ENCODE data around the gene SKA1. TPM values are rescaled to one million over a fixed set of nuclear protein-coding genes. Genes with fewer than 3 reads are reported as not detected.

Gene SKA1
- total and polyA plus RNA-seq, 2 experiments from 2014 or later, result 4.0 to 5.5 TPM

DNA sequence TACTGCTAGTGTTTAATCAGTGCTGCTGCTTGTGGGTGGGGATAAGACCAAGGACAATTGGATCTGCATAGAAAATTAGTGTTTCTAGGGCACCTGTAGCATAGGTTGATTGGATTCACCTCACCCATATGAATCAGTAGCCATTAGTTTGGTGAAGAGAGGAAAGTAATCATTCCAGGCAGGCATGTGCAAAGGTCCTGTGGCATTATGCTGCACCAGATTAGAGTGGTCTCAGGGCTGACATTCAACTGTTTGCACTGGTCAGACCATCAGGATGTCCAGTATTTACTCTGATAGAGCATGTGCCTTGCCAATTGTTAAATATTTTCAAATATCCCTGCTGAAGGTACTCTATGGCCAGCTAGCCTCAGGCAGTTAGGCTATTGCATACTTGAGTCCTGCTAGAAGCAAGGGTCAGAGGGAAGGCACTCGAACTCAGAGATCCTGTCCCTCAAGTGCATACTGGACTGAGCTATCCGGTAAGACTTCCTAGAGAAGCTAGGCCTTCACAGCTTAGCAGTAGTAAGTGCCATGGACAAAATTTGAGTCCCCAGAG, 64.7 kb downstream of the SKA1 start:
- no peak overlapping the region for H2AFZ ChIP-seq
- no peaks in the 10 kb centered on the region for H3K36me3 ChIP-seq (replicated peaks; ENCODE audit: insufficient read depth, low read depth)
- no peaks in the 10 kb centered on the region for H3K9me2 ChIP-seq (replicated peaks; ENCODE audit: insufficient read depth)
- no peak overlapping the region for H3K27ac ChIP-seq
- no peak overlapping the region for H3K4me3 ChIP-seq
- no peaks in the 10 kb centered on the region for H3K79me2 ChIP-seq
- H3K4me2 ChIP-seq, result no peak overlapping the region
- H3K9me3 ChIP-seq (ENCODE audit: low read depth), result no peaks in the 10 kb centered on the region
- H3K27me3 ChIP-seq, result no peaks in the 10 kb centered on the region
- no peak for TF ChIP-seq EZH2phosphoT487 (IDR thresholded peaks at IDR 0.05; ENCODE audit: low read depth, severe bottlenecking, unreplicated experiment)
- TF ChIP-seq, protein P1, sequence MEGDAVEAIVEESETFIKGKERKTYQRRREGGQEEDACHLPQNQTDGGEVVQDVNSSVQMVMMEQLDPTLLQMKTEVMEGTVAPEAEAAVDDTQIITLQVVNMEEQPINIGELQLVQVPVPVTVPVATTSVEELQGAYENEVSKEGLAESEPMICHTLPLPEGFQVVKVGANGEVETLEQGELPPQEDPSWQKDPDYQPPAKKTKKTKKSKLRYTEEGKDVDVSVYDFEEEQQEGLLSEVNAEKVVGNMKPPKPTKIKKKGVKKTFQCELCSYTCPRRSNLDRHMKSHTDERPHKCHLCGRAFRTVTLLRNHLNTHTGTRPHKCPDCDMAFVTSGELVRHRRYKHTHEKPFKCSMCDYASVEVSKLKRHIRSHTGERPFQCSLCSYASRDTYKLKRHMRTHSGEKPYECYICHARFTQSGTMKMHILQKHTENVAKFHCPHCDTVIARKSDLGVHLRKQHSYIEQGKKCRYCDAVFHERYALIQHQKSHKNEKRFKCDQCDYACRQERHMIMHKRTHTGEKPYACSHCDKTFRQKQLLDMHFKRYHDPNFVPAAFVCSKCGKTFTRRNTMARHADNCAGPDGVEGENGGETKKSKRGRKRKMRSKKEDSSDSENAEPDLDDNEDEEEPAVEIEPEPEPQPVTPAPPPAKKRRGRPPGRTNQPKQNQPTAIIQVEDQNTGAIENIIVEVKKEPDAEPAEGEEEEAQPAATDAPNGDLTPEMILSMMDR (IDR thresholded peaks at IDR 0.05; ENCODE audit: poor library complexity), result no peak
- TF ChIP-seq EZH2 (IDR thresholded peaks at IDR 0.05; ENCODE audit: borderline replicate concordance), result no peak
- no peaks in the 10 kb centered on the region for H4K20me1 ChIP-seq (ENCODE audit: insufficient read depth, poor library complexity, severe bottlenecking)
- no peak for DNase-seq (ENCODE audit: low spot score)
- WGBS (ENCODE audit: low lambda C conversion rate, missing lambda C conversion rate), result 78% methylated on average over 2 of the region's 2 CpGs
- H3K4me1 ChIP-seq (ENCODE audit: insufficient read depth), result peaks cover 5% of the 10 kb centered on the region

DNA sequence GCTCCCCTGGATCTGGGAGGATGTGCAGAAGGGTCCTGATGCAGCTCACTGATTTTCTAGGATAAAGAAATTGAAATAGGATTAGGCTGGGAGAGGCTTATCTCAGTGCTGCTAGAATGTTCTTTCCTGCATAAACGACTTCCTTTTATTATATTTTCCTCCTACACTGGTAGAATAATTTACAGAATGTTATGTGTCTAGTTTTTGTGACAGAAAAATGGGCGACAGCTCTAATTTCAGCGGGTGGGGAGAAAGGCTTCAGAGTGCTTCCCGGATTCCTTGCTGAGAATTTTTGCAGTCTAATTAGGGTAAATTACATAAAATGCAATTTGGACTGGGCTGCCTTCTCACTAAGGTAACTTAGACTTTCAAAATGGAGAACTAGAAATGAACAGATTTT, 66.2 kb downstream of the SKA1 start:
- Histone ChIP-seq H3K9me3 (ENCODE audit: low read depth) (no peaks in the 10 kb centered on the region), H3K9me2 (replicated peaks; ENCODE audit: insufficient read depth) (no peaks in the 10 kb centered on the region), H3K27me3 (no peaks in the 10 kb centered on the region), H3K27ac (no peak overlapping the region), H3K36me3 (replicated peaks; ENCODE audit: insufficient read depth, low read depth) (no peaks in the 10 kb centered on the region), H2AFZ (no peak overlapping the region), H3K4me1 (ENCODE audit: insufficient read depth) (peaks cover 5% of the 10 kb centered on the region), H4K20me1 (ENCODE audit: insufficient read depth, poor library complexity, severe bottlenecking) (no peaks in the 10 kb centered on the region), H3K79me2 (no peaks in the 10 kb centered on the region), H3K4me3 (no peak overlapping the region), H3K4me2 (no peak overlapping the region)
- 71% methylated on average over 4 of the region's 4 CpGs for WGBS (ENCODE audit: low lambda C conversion rate, missing lambda C conversion rate)
- no peak for DNase-seq (ENCODE audit: low spot score)
- TF ChIP-seq EZH2 (IDR thresholded peaks at IDR 0.05; ENCODE audit: borderline replicate concordance) (no peak), EZH2phosphoT487 (IDR thresholded peaks at IDR 0.05; ENCODE audit: low read depth, severe bottlenecking, unreplicated experiment) (no peak)
- TF ChIP-seq, protein P1 (IDR thresholded peaks at IDR 0.05; ENCODE audit: poor library complexity), result no peak

DNA sequence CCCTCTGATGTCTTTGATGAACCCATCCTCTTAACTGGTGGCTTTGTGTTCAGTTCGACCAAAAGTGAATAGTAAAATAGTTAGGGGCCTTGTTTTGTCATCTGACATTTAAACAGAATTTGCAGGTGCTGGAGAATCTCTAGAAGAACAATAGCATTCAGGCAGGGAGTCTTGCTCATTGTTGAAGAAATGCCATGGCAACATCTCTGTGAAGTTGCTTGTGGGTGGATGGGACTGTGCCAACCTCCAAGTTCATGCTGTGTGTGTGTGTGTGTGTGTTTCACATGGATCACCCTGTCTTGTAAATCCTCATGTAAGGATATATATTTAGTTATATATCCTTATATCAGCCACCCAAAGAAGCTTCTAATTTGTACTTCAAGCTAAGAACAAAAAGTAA, 66.7 kb downstream of the SKA1 start:
- Histone ChIP-seq H4K20me1 (ENCODE audit: insufficient read depth, poor library complexity, severe bottlenecking) (no peaks in the 10 kb centered on the region), H3K4me3 (no peak overlapping the region), H3K79me2 (no peaks in the 10 kb centered on the region), H3K9me2 (replicated peaks; ENCODE audit: insufficient read depth) (no peaks in the 10 kb centered on the region), H3K4me1 (ENCODE audit: insufficient read depth) (peaks cover 5% of the 10 kb centered on the region), H2AFZ (no peak overlapping the region), H3K9me3 (ENCODE audit: low read depth) (no peaks in the 10 kb centered on the region), H3K36me3 (replicated peaks; ENCODE audit: insufficient read depth, low read depth) (no peaks in the 10 kb centered on the region), H3K27ac (no peak overlapping the region), H3K27me3 (no peaks in the 10 kb centered on the region), H3K4me2 (no peak overlapping the region)
- DNase-seq (ENCODE audit: low spot score), result no peak
- 53% methylated on average over 1 of the region's 1 CpG for WGBS (ENCODE audit: low lambda C conversion rate, missing lambda C conversion rate)
- TF ChIP-seq, protein P1 (IDR thresholded peaks at IDR 0.05; ENCODE audit: poor library complexity), result no peak
- no peak for TF ChIP-seq EZH2 (IDR thresholded peaks at IDR 0.05; ENCODE audit: borderline replicate concordance)
- TF ChIP-seq EZH2phosphoT487 (IDR thresholded peaks at IDR 0.05; ENCODE audit: low read depth, severe bottlenecking, unreplicated experiment), result no peak

Other genes with a start within 250 kb of the SKA1 start
- 41.9 and 43.3 TPM in 2 replicates for gene MYO5B, start 179.9 kb upstream of the SKA1 start, total RNA-seq
- 20.3 and 21.3 TPM in 2 replicates for gene MYO5B, start 179.9 kb upstream of the SKA1 start, polyA plus RNA-seq
- 0.24 and 0.50 TPM in 2 replicates for gene CFAP53, start 108.6 kb upstream of the SKA1 start, total RNA-seq
- gene CFAP53, start 108.6 kb upstream of the SKA1 start, polyA plus RNA-seq, result 0.24 and 0.86 TPM in 2 replicates
- gene MBD1, start 93.5 kb upstream of the SKA1 start, total RNA-seq, result 38.8 and 53.1 TPM in 2 replicates
- 53.0 and 54.2 TPM in 2 replicates for gene MBD1, start 93.5 kb upstream of the SKA1 start, polyA plus RNA-seq
- gene CXXC1, start 87.4 kb upstream of the SKA1 start, total RNA-seq, result 33.3 and 52.7 TPM in 2 replicates
- 68.3 and 89.3 TPM in 2 replicates for gene CXXC1, start 87.4 kb upstream of the SKA1 start, polyA plus RNA-seq
- gene MAPK4, start 185.0 kb downstream of the SKA1 start, total RNA-seq, result 2.4 TPM in 2 replicates
- gene MAPK4, start 185.0 kb downstream of the SKA1 start, polyA plus RNA-seq, result 1.9 and 2.0 TPM in 2 replicates

All from hepatocyte (in vitro differentiated cells).